ENCODE results near the gene IFRD2.
"Not testable (repeated sequence)": the region's sequence is repeated elsewhere in the genome, so short reads cannot be mapped to it uniquely, and the experiment has no call there.

IFRD2 gene

GRCh38 chr3:50324351-50325112 is 32.3 kb upstream of the IFRD2 start:
- DNase-seq: no peak

- DNase-seq: no peak
Observed at GRCh38 chr3:50323614-50324199, 31.5 kb upstream of the IFRD2 start.

- no peak for DNase-seq
Observed at GRCh38 chr3:50323092-50323600, 30.9 kb upstream of the IFRD2 start.

- DNase-seq: no peak
Observed at GRCh38 chr3:50322386-50323091, 30.3 kb upstream of the IFRD2 start, which contains the start of gene HYAL2. Gene HYAL2, minus strand, starts transcription at chr3:50322745. Its CDS starts 2,256 bp downstream, at chr3:50320489.

- DNase-seq: no peak
Observed at GRCh38 chr3:50322115-50322385, 29.8 kb upstream of the IFRD2 start.

- DNase-seq: peak; percentile 63
Observed at GRCh38 chr3:50321336-50322114, 29.3 kb upstream of the IFRD2 start.

- DNase-seq: no peak
Observed at GRCh38 chr3:50320853-50321335, 28.7 kb upstream of the IFRD2 start.

- DNase-seq: no peak
Observed at GRCh38 chr3:50319894-50320625, 27.8 kb upstream of the IFRD2 start.

GRCh38 chr3:50319181-50319893 is 27.1 kb upstream of the IFRD2 start:
- no peak for DNase-seq

GRCh38 chr3:50318615-50319014 is 26.4 kb upstream of the IFRD2 start:
- DNase-seq: no peak

GRCh38 chr3:50318163-50318562 is 25.9 kb upstream of the IFRD2 start:
- no peak for DNase-seq

- no peak for DNase-seq
Observed at GRCh38 chr3:50317300-50317699, 25.1 kb upstream of the IFRD2 start.

- no peak for DNase-seq
Observed at GRCh38 chr3:50316657-50317242, 24.5 kb upstream of the IFRD2 start.

GRCh38 chr3:50314816-50315215 is 22.6 kb upstream of the IFRD2 start:
- DNase-seq: no peak

GRCh38 chr3:50314342-50314741 is 22.1 kb upstream of the IFRD2 start:
- no peak for DNase-seq

- DNase-seq: not testable (repeated sequence)
Observed at GRCh38 chr3:50312041-50312440, 19.8 kb upstream of the IFRD2 start.

- no peak for DNase-seq
Observed at GRCh38 chr3:50304601-50305000, 12.4 kb upstream of the IFRD2 start.

- no peak for DNase-seq
Observed at GRCh38 chr3:50303013-50303815, 11.0 kb upstream of the IFRD2 start, which contains the start of gene HYAL1. Gene HYAL1, minus strand, starts transcription at chr3:50303574. Its CDS starts 618 bp downstream, at chr3:50302956.

GRCh38 chr3:50302095-50303012 is 10.1 kb upstream of the IFRD2 start:
- DNase-seq: no peak

Data from NK-92 treated with Interleukin-12 subunit alpha and Interleukin-12 subunit beta, amount 100 ng/mL, for 24 hours (cell line).